Stimulated activated naive CD8-positive, alpha-beta T cell treated with anti-CD3 and anti-CD28 coated beads, Interleukin-15, Interleukin-2, amounts not matched to agents 100 ng/mL and 50 ng/mL, for 24 hours (primary cell): Measurements from ENCODE around the gene FZD4.

Experiments used
- H3K27ac Mint-ChIP-seq: one replicate; pipeline ENCODE4 v1.8.0; 2021; ENCODE audit warnings: mild to moderate bottlenecking, mixed read lengths
- H3K27me3 Mint-ChIP-seq: one replicate; pipeline ENCODE4 v1.8.0; 2021; ENCODE audit warnings: mixed read lengths
- H3K36me3 Mint-ChIP-seq: one replicate; pipeline ENCODE4 v1.8.0; 2021; ENCODE audit warnings: low read depth, mixed read lengths
- H3K4me1 Mint-ChIP-seq: one replicate; pipeline ENCODE4 v1.8.0; 2021; ENCODE audit warnings: low read depth, mixed read lengths
- H3K4me3 Mint-ChIP-seq: one replicate; pipeline ENCODE4 v1.8.0; 2021; ENCODE audit warnings: mild to moderate bottlenecking, mixed read lengths
- H3K9me3 Mint-ChIP-seq: one replicate; pipeline ENCODE4 v1.8.0; 2021; ENCODE audit warnings: mixed read lengths

The FZD4 gene

GRCh38 chr11:86914865-86915519, 40.2 kb downstream of the FZD4 start:
- H3K4me1 Mint-ChIP-seq = no peaks in the 10 kb centered on the region
- H3K36me3 Mint-ChIP-seq = no peaks in the 10 kb centered on the region
- no peak overlapping the region for H3K27ac Mint-ChIP-seq

GRCh38 chr11:86912238-86912637, 43.0 kb downstream of the FZD4 start:
- H3K36me3 Mint-ChIP-seq = no peaks in the 10 kb centered on the region
- H3K27me3 Mint-ChIP-seq = peaks cover 14% of the 10 kb centered on the region
- H3K9me3 Mint-ChIP-seq = peaks cover 7% of the 10 kb centered on the region

More at GRCh38 chr11:86914865-86915519, 40.2 kb downstream of the FZD4 start:
- H3K4me3 Mint-ChIP-seq = no peak overlapping the region
- peaks cover 7% of the 10 kb centered on the region for H3K9me3 Mint-ChIP-seq
- peaks cover 11% of the 10 kb centered on the region for H3K27me3 Mint-ChIP-seq

GRCh38 chr11:86910592-86910991, 44.6 kb downstream of the FZD4 start:
- Mint-ChIP-seq H3K9me3 (peaks cover 7% of the 10 kb centered on the region), H3K27ac (no peak overlapping the region), H3K36me3 (no peaks in the 10 kb centered on the region), H3K27me3 (peaks cover 14% of the 10 kb centered on the region), H3K4me3 (no peak overlapping the region), H3K4me1 (no peaks in the 10 kb centered on the region)

More at GRCh38 chr11:86912238-86912637, 43.0 kb downstream of the FZD4 start:
- Mint-ChIP-seq H3K4me3 (no peak overlapping the region), H3K4me1 (no peaks in the 10 kb centered on the region), H3K27ac (no peak overlapping the region)

GRCh38 chr11:86906198-86906597, 49.0 kb downstream of the FZD4 start:
- Mint-ChIP-seq H3K27ac (no peak overlapping the region), H3K27me3 (peaks cover 5% of the 10 kb centered on the region)

GRCh38 chr11:86905252-86905651, 49.9 kb downstream of the FZD4 start:
- no peak overlapping the region for H3K27ac Mint-ChIP-seq
- H3K4me1 Mint-ChIP-seq = no peaks in the 10 kb centered on the region
- H3K4me3 Mint-ChIP-seq = no peak overlapping the region
- H3K36me3 Mint-ChIP-seq = no peaks in the 10 kb centered on the region
- no peaks in the 10 kb centered on the region for H3K9me3 Mint-ChIP-seq
- H3K27me3 Mint-ChIP-seq = peaks cover 2% of the 10 kb centered on the region

More at GRCh38 chr11:86906198-86906597, 49.0 kb downstream of the FZD4 start:
- Mint-ChIP-seq H3K4me1 (no peaks in the 10 kb centered on the region), H3K36me3 (no peaks in the 10 kb centered on the region), H3K9me3 (no peaks in the 10 kb centered on the region), H3K4me3 (no peak overlapping the region)

- H3K4me1 Mint-ChIP-seq = no peaks in the 10 kb centered on the region
- H3K27me3 Mint-ChIP-seq = peaks cover 2% of the 10 kb centered on the region
- no peak overlapping the region for H3K27ac Mint-ChIP-seq
- H3K36me3 Mint-ChIP-seq = no peaks in the 10 kb centered on the region
- H3K4me3 Mint-ChIP-seq = no peak overlapping the region
- no peaks in the 10 kb centered on the region for H3K9me3 Mint-ChIP-seq
These were observed 51.2 kb downstream of the FZD4 start for GRCh38 chr11:86904001-86904400.

GRCh38 chr11:86902345-86902744, 52.9 kb downstream of the FZD4 start:
- Mint-ChIP-seq H3K27me3 (no peaks in the 10 kb centered on the region), H3K4me3 (no peak overlapping the region), H3K9me3 (no peaks in the 10 kb centered on the region), H3K36me3 (no peaks in the 10 kb centered on the region), H3K4me1 (no peaks in the 10 kb centered on the region), H3K27ac (no peak overlapping the region)

GRCh38 chr11:86901599-86901998, 53.6 kb downstream of the FZD4 start:
- H3K4me3 Mint-ChIP-seq = no peak overlapping the region
- H3K27ac Mint-ChIP-seq = no peak overlapping the region
- no peaks in the 10 kb centered on the region for H3K36me3 Mint-ChIP-seq
- H3K4me1 Mint-ChIP-seq = no peaks in the 10 kb centered on the region
- peaks cover under 1% of the 10 kb centered on the region for H3K27me3 Mint-ChIP-seq
- H3K9me3 Mint-ChIP-seq = no peaks in the 10 kb centered on the region

GRCh38 chr11:86900162-86900561, 55.0 kb downstream of the FZD4 start:
- Mint-ChIP-seq H3K9me3 (no peaks in the 10 kb centered on the region), H3K4me1 (no peaks in the 10 kb centered on the region), H3K36me3 (no peaks in the 10 kb centered on the region), H3K27me3 (peaks cover 9% of the 10 kb centered on the region), H3K27ac (no peak overlapping the region), H3K4me3 (no peak overlapping the region)

- H3K36me3 Mint-ChIP-seq = no peaks in the 10 kb centered on the region
- peaks cover 9% of the 10 kb centered on the region for H3K27me3 Mint-ChIP-seq
- no peak overlapping the region for H3K4me3 Mint-ChIP-seq
- H3K27ac Mint-ChIP-seq = no peak overlapping the region
- H3K9me3 Mint-ChIP-seq = no peaks in the 10 kb centered on the region
- no peaks in the 10 kb centered on the region for H3K4me1 Mint-ChIP-seq
These were observed 56.5 kb downstream of the FZD4 start for GRCh38 chr11:86898689-86899088.

GRCh38 chr11:86896441-86896841, 58.8 kb downstream of the FZD4 start:
- no peak overlapping the region for H3K27ac Mint-ChIP-seq
- H3K36me3 Mint-ChIP-seq = no peaks in the 10 kb centered on the region
- H3K4me1 Mint-ChIP-seq = no peaks in the 10 kb centered on the region
- no peaks in the 10 kb centered on the region for H3K9me3 Mint-ChIP-seq
- H3K27me3 Mint-ChIP-seq = peaks cover 12% of the 10 kb centered on the region
- no peak overlapping the region for H3K4me3 Mint-ChIP-seq
